CD4-positive, alpha-beta T cell treated with Interleukin-1 beta for 1 hour (primary cell): Measurements from ENCODE around the gene KCNN3.

Experiments used
- DNase-seq, 2 donors: peaks; one replicate each; pipeline ENCODE4 v3.0.0-alpha.2; 2020 to 2022

The KCNN3 gene

GRCh38 chr1:154879038-154879421 lies 8.9 kb upstream of the KCNN3 start:
- no peak for DNase-seq

- DNase-seq = peak; percentile 70
Measured at GRCh38 chr1:154878371-154879037, 8.4 kb upstream of the KCNN3 start.

GRCh38 chr1:154877370-154877974 lies 7.4 kb upstream of the KCNN3 start:
- DNase-seq = no peak

- no peak for DNase-seq
Measured at GRCh38 chr1:154876842-154877369, 6.8 kb upstream of the KCNN3 start.

GRCh38 chr1:154874465-154874864 lies 4.4 kb upstream of the KCNN3 start:
- DNase-seq = no peak

- DNase-seq = no peak
Measured at GRCh38 chr1:154873321-154873950, 3.4 kb upstream of the KCNN3 start.

- no peak for DNase-seq
Measured at GRCh38 chr1:154871374-154871773, 1.3 kb upstream of the KCNN3 start.

GRCh38 chr1:154870734-154871133 lies 653 bp upstream of the KCNN3 start:
- DNase-seq = no peak

- DNase-seq = no peak
Measured at GRCh38 chr1:154869351-154870114, 548 bp downstream of the KCNN3 start.

- DNase-seq = no peak
Measured at GRCh38 chr1:154867841-154868605, 2.1 kb downstream of the KCNN3 start.

- DNase-seq = no peak
Measured at GRCh38 chr1:154867064-154867825, 2.8 kb downstream of the KCNN3 start.

- DNase-seq = no peak
Measured at GRCh38 chr1:154866257-154867063, 3.6 kb downstream of the KCNN3 start.

GRCh38 chr1:154865442-154866256 lies 4.4 kb downstream of the KCNN3 start:
- no peak for DNase-seq

- no peak for DNase-seq
Measured at GRCh38 chr1:154864189-154864975, 5.7 kb downstream of the KCNN3 start.

- DNase-seq = peak; percentile 26 to 35
Measured at GRCh38 chr1:154863315-154864174, 6.5 kb downstream of the KCNN3 start.

GRCh38 chr1:154862907-154863306 lies 7.2 kb downstream of the KCNN3 start:
- no peak for DNase-seq

GRCh38 chr1:154861607-154862094 lies 8.4 kb downstream of the KCNN3 start:
- DNase-seq = no peak
